GM12873 (cell line): ENCODE measurements around the gene NECAB3.
A peak's percentile ranks its signal among the peaks of the same experiment; 100 is the strongest.

ENCODE experiments used
- CTCF ChIP-seq: IDR thresholded peaks from 2 replicates; pipeline ENCODE4 v1.5.1; 2012; ENCODE audit warnings: low read depth, mild to moderate bottlenecking, moderate library complexity, low read length, control low read depth; ENCODE audit not compliant: insufficient read depth; ENCODE audit errors: missing control alignments

The NECAB3 gene

GRCh38 chr20:33656783-33657703 lies 17.2 kb downstream of the NECAB3 start:
- TF ChIP-seq CTCF: no peak

- TF ChIP-seq CTCF: no peak
These were observed 18.0 kb downstream of the NECAB3 start for GRCh38 chr20:33656010-33656782.

GRCh38 chr20:33655164-33655563 lies 19.1 kb downstream of the NECAB3 start:
- TF ChIP-seq CTCF: no peak

GRCh38 chr20:33654680-33655161 lies 19.5 kb downstream of the NECAB3 start:
- TF ChIP-seq CTCF: no peak

GRCh38 chr20:33653900-33654596 lies 20.2 kb downstream of the NECAB3 start:
- TF ChIP-seq CTCF: no peak

- TF ChIP-seq CTCF: peak; percentile 93
These were observed 20.9 kb downstream of the NECAB3 start for GRCh38 chr20:33653218-33653899.
